D721Med (cell line): ENCODE results near the gene TEX13D.

Experiments
- DNase-seq: peaks from one replicate; pipeline ENCODE4 v3.0.0; 2011; ENCODE audit warnings: low spot score; ENCODE audit not compliant: insufficient read length
- FAIRE-seq: peaks from 2 replicates; lab custom pipeline; 2011; peaks lifted over from hg19 to GRCh38; lab: Jason Lieb, UNC
- CTCF ChIP-seq: IDR thresholded peaks from 2 replicates; pipeline ENCODE4 v1.5.1; 2012; ENCODE audit warnings: mild to moderate bottlenecking, control low read depth; ENCODE audit not compliant: insufficient read depth; ENCODE audit errors: missing control alignments

The TEX13D gene

DNA sequence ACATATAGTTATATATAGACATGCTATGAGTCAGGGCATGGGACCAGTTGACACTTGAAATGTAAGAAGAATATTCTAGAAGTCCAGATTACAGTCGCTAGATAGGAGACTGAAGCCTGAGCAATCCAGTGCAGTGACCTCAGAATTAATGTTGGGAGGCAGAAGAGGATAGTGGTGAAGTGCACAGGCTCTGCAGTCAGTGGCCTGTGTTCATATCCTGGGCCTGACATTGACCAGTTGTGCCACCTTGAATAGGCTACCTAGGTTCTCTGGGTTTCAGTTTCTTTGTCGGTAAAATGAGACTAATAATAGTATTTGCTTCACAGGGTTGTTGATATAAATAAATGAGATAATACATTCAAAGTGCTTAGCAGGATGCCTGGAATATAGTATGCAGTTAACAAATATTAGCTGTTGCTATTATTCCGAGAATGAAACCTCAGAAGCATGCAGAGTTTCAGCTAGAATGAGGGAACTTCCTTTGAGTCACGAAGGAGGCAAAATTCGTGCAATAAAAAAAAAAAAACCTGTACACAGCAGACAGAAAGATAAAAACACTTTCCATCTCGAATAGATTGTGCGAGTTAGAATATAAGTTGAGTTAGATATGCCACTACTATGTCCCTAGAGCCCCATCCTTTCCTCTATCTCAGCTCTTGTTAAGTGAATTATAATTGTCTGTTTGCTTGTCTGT lies 9.9 kb downstream of the TEX13D start:
- no peak for TF ChIP-seq CTCF
- FAIRE-seq (no peak), DNase-seq (no peak)

GRCh38 chrX:124343016-124343415 lies 10.6 kb downstream of the TEX13D start:
- no peak for TF ChIP-seq CTCF
- FAIRE-seq (no peak), DNase-seq (no peak)

- FAIRE-seq (no peak), DNase-seq (no peak)
- TF ChIP-seq CTCF: no peak
Observed at GRCh38 chrX:124344246-124344645, 11.8 kb downstream of the TEX13D start.

- TF ChIP-seq CTCF: no peak
- no peak for DNase-seq
Observed at GRCh38 chrX:124346117-124346876, 13.8 kb downstream of the TEX13D start, which contains the start of gene SH2D1A. Gene SH2D1A, plus strand, starts transcription at chrX:124346563. Its CDS starts 80 bp downstream, at chrX:124346643.

DNA sequence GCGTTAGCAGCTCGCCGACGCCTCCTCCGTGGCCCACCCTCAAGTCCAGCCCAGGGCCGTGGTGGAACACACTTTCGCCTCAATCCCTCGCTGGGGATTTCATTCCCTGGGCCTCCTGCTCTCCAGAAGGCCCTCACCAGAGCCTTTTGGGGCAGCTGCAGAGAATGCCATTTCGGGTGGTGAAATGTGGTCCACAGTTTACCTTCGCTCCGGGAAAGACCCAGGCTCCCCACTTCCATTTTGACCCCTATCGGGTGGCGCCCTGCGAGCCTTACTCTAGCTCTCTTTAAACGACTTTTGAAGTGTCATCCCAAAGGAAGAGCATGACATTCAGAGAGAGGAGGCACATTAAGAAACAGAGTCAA lies 14.4 kb downstream of the TEX13D start:
- FAIRE-seq (no peak), DNase-seq (no peak)
- TF ChIP-seq CTCF: no peak

More at GRCh38 chrX:124346117-124346876, 13.8 kb downstream of the TEX13D start, which contains the start of gene SH2D1A:
- no peak for FAIRE-seq

- TF ChIP-seq CTCF: no peak
- DNase-seq: no peak
- no peak for FAIRE-seq
Observed at GRCh38 chrX:124347242-124347641, 14.8 kb downstream of the TEX13D start.

GRCh38 chrX:124348182-124348581 lies 15.7 kb downstream of the TEX13D start:
- FAIRE-seq: no peak
- TF ChIP-seq CTCF: no peak
- no peak for DNase-seq
